HepG2 (cell line): Measurements from ENCODE around the gene TSHZ2. TPM values are rescaled to one million over a fixed set of nuclear protein-coding genes. Genes with fewer than 3 reads are reported as not detected.
A peak's percentile ranks its signal among the peaks of the same experiment; 100 is the strongest.
"Not testable (repeated sequence)": the region's sequence is repeated elsewhere in the genome, so short reads cannot be mapped to it uniquely, and the experiment has no call there.

Experiments used
- ATAC-seq: fragments of 200-7000 bp; cut with Tn5 transposase; 3 replicates; pipeline ENCODE4 v1.9.1; 2020; ENCODE audit warnings: mild to moderate bottlenecking, moderate library complexity
- BruUV-seq: library from RNA; stranded (reverse); fragments of 400-500 nt; replicated peaks from 2 replicates; lab custom pipeline; 2021; lab: Mats Ljungman, UMichigan
- CTCF ChIA-PET: fragments of 300-600 bp; formaldehyde crosslinking; extraction: SDS; loops from one replicate; lab custom pipeline; 2021; ENCODE audit warnings: low total read pairs, inconsistent platforms, low intra/inter-chr PET ratio; lab: Yijun Ruan, JAX
- POLR2A ChIA-PET: fragments of 350-600 bp; sonication (Branson Sonifier 250); formaldehyde crosslinking; loops from one replicate; lab custom pipeline; 2020; ENCODE audit warnings: antibody characterized with exemption, inconsistent platforms; lab: Yijun Ruan, JAX
- DNase-seq: peaks from one replicate; pipeline ENCODE4 v3.0.0-alpha.2; 2015; ENCODE audit warnings: low spot score
- FAIRE-seq: peaks from 3 replicates; lab custom pipeline; 2011; peaks lifted over from hg19 to GRCh38; lab: Jason Lieb, UNC
- H2AFZ ChIP-seq: one replicate; pipeline ENCODE4 v1.6.1; 2011; ENCODE audit warnings: low read length, inconsistent platforms
- H3K27ac ChIP-seq: fragments of 300-600 bp; 3 replicates; pipeline ENCODE4 v1.8.0; 2011; ENCODE audit warnings: mixed run types, mild to moderate bottlenecking, mixed read lengths, low read length, inconsistent platforms; ENCODE audit not compliant: insufficient read depth; ENCODE audit errors: extremely low read length
- H3K27me3 ChIP-seq, 2 experiments: fragments of 200-600 bp in 1 of 2; 2 replicates in 1 of 2; 3 replicates in 1 of 2; pipeline versions ENCODE4 v1.6.0 to v1.8.0; 2011; ENCODE audit warnings: low read length in 2 of 2, mild to moderate bottlenecking in 2 of 2, moderate library complexity in 2 of 2, inconsistent platforms in 1 of 2; ENCODE audit not compliant: insufficient read depth in 2 of 2, control insufficient read depth in 1 of 2
- H3K36me3 ChIP-seq, 2 experiments: fragments of 200-600 bp in 1 of 2; replicated peaks in 1 of 2; 2 replicates in 1 of 2; 3 replicates in 1 of 2; pipeline versions ENCODE4 v1.5.1 to v1.8.0; 2011; ENCODE audit warnings: low read length in 2 of 2, inconsistent platforms in 1 of 2; ENCODE audit not compliant: insufficient read depth in 2 of 2, control insufficient read depth in 1 of 2
- H3K4me1 ChIP-seq: 2 replicates; pipeline ENCODE4 v1.5.1; 2012; ENCODE audit warnings: low read length, inconsistent platforms; ENCODE audit not compliant: insufficient read depth
- H3K4me2 ChIP-seq: 2 replicates; pipeline ENCODE4 v1.6.0; 2011; ENCODE audit warnings: low read depth, low read length, inconsistent platforms
- H3K4me3 ChIP-seq, 3 experiments: fragments of 200-600 bp in 1 of 3; sonication (generic), shearing (Covaris generic) in 1 of 3; replicated peaks in 1 of 3; 2 replicates each; pipeline ENCODE4 v1.5.1; 2011 to 2016; ENCODE audit warnings: low read length in 3 of 3, inconsistent platforms in 2 of 3, low read depth in 2 of 3, mild to moderate bottlenecking in 2 of 3, control low read depth in 1 of 3, mixed read lengths in 1 of 3; ENCODE audit not compliant: insufficient read depth in 1 of 3
- H3K79me2 ChIP-seq: one replicate; pipeline ENCODE4 v1.6.1; 2011; ENCODE audit warnings: low read length, inconsistent platforms; ENCODE audit not compliant: insufficient read depth
- H3K9ac ChIP-seq: 2 replicates; pipeline ENCODE4 v1.6.0; 2011; ENCODE audit warnings: mild to moderate bottlenecking, low read depth, low read length, inconsistent platforms; ENCODE audit not compliant: insufficient read depth
- H3K9me3 ChIP-seq: 2 replicates; pipeline ENCODE4 v1.5.1; 2012; ENCODE audit warnings: mild to moderate bottlenecking, low read length
- H4K20me1 ChIP-seq: 2 replicates; pipeline ENCODE4 v1.6.0; 2011; ENCODE audit warnings: inconsistent platforms, mild to moderate bottlenecking, low read length, moderate library complexity; ENCODE audit not compliant: insufficient read depth
- ADNP ChIP-seq: sonication (generic); formaldehyde crosslinking; IDR thresholded peaks from 2 replicates; pipeline ENCODE4 v1.4.0; 2020; ENCODE audit warnings: missing genetic modification reagents
- CREB1 ChIP-seq, 2 experiments: fragments of 450-650 bp in 1 of 2; IDR thresholded peaks; 2 replicates each; pipeline ENCODE4 v1.6.1; 2016 to 2017; ENCODE audit warnings: control low read depth in 1 of 2, mild to moderate bottlenecking in 1 of 2, missing compliant biosample characterization in 1 of 2, missing genetic modification characterization in 1 of 2
- RNF2 ChIP-seq: fragments of 450-650 bp; conservative IDR thresholded peaks from 2 replicates; pipeline ENCODE4 v1.6.1; 2016; ENCODE audit warnings: low read depth
- ZNF280D ChIP-seq: sonication (generic); formaldehyde crosslinking; IDR thresholded peaks from 2 replicates; pipeline ENCODE4 v1.5.1; 2020; ENCODE audit warnings: mild to moderate bottlenecking, missing genetic modification reagents
- WGBS: methylation state at CpG from one replicate; pipeline ENCODE4 v1.1.6; 2017; ENCODE audit warnings: low lambda C conversion rate; 5-methylcytosine and 5-hydroxymethylcytosine counted together
- in situ Hi-C: cut with HindIII; loops from 2 replicates; pipeline ENCODE4 v1.10.0; 2017; ENCODE audit warnings: low pct_unique_long_range_greater_than_20kb; ENCODE audit not compliant: extremely low pct_ligation_motif_present
- intact Hi-C: fragments of 100-400 bp; cut with micrococcal nuclease; formaldehyde crosslinking; loops from one replicate; pipeline ENCODE4 v1.10.0; 2022; ENCODE audit not compliant: unreplicated experiment
- polyA plus RNA-seq, 8 experiments: library from polyadenylated mRNA; depleted of rRNA in 3 of 8; stranded (reverse) in 7 of 8; unstranded in 1 of 8; fragments of >200 nt; fragmentation: Illumina TruSeq in 4 of 8; extraction: Trizol in 4 of 8; gene quantifications; 2 replicates each; pipeline versions ENCODE4 v1.2.1 to v1.2.3, GENCODE V29; 2011 to 2016; ENCODE audit warnings: low read depth in 4 of 8, missing spikeins in 1 of 8, mixed read lengths in 1 of 8; ENCODE audit not compliant: insufficient read depth in 1 of 8
- total RNA-seq, 5 experiments: library from RNA; depleted of rRNA; stranded (reverse); fragments of >200 nt; fragmentation: Illumina TruSeq; extraction: Trizol; gene quantifications; 2 replicates each; pipeline ENCODE4 v1.2.3, GENCODE V29; 2016; ENCODE audit warnings: low read depth in 1 of 5

Gene TSHZ2
- total and polyA plus RNA-seq, 2 of the 13 experiments (the other 11 are each of a cell fraction or from before 2014, with no cell fraction given): 0.01 TPM; not detected in 1

- Histone ChIP-seq H3K4me3 (no peak overlapping the region), H3K9ac (no peak overlapping the region), H3K27ac (no peak overlapping the region), H3K9me3 (no peaks in the 10 kb centered on the region), H3K4me2 (no peak overlapping the region), H2AFZ (no peak overlapping the region), H3K36me3 (no peaks in the 10 kb centered on the region), H4K20me1 (no peaks in the 10 kb centered on the region), H3K79me2 (no peaks in the 10 kb centered on the region), H3K27me3 (peaks cover 0 to 24% of the 10 kb centered on the region in 2 experiments; a peak in 3 of 5 replicates), H3K4me1 (no peaks in the 10 kb centered on the region; the same call in 1 of the 2 replicates)
- no peak for FAIRE-seq
- WGBS: 32% methylated on average over 5 of the region's 5 CpGs
- DNase-seq: no peak
- ATAC-seq: peak; percentile 32
- no TSS peak for BruUV-seq
- in situ Hi-C loops: no loop called here
- 0 out of 2 replicates have a peak, but pooled peaks have one; percentile 24 for TF ChIP-seq CREB1 (IDR thresholded peaks at IDR 0.05)
- no peak for TF ChIP-seq CREB1 (CRISPR knock-in tag; IDR thresholded peaks at IDR 0.05)
- TF ChIP-seq ZNF280D: no peak
- TF ChIP-seq ADNP: no peak
- TF ChIP-seq RNF2: no peak
- intact Hi-C loops: no loop called here
- ChIA-PET CTCF (no interaction called here), POLR2A (no interaction called here)
Observed at GRCh38 chr20:53522696-53523095, 550.5 kb downstream of the TSHZ2 start.

- H3K27ac ChIP-seq, POLR2A ChIA-PET, H4K20me1 ChIP-seq, BruUV-seq, intact Hi-C loops, H2AFZ ChIP-seq, ATAC-seq, in situ Hi-C loops, H3K36me3 ChIP-seq, H3K4me1 ChIP-seq, DNase-seq, CTCF ChIA-PET, H3K4me2 ChIP-seq, H3K9ac ChIP-seq, H3K4me3 ChIP-seq, FAIRE-seq, H3K79me2 ChIP-seq, H3K9me3 ChIP-seq: not testable (repeated sequence)
- 46% methylated on average over 2 of the region's 2 CpGs for whole genome bisulfite sequencing
- peaks cover 0 to 24% of the 10 kb centered on the region in 2 experiments; a peak in 3 of 5 replicates for H3K27me3 ChIP-seq
Observed at GRCh38 chr20:53523615-53524014, 551.5 kb downstream of the TSHZ2 start.
